HepG2 (cell line): ENCODE data around the gene LINGO1. TPM values are rescaled to one million over a fixed set of nuclear protein-coding genes. Genes with fewer than 3 reads are reported as not detected.

Experiments
- ATAC-seq: fragments of 200-7000 bp; cut with Tn5 transposase; 3 replicates; pipeline ENCODE4 v1.9.1; 2020; ENCODE audit warnings: mild to moderate bottlenecking, moderate library complexity
- BruUV-seq: library from RNA; stranded (reverse); fragments of 400-500 nt; replicated peaks from 2 replicates; lab custom pipeline; 2021; lab: Mats Ljungman, UMichigan
- CTCF ChIA-PET: fragments of 300-600 bp; formaldehyde crosslinking; extraction: SDS; loops from one replicate; lab custom pipeline; 2021; ENCODE audit warnings: low total read pairs, inconsistent platforms, low intra/inter-chr PET ratio; lab: Yijun Ruan, JAX
- POLR2A ChIA-PET: fragments of 350-600 bp; sonication (Branson Sonifier 250); formaldehyde crosslinking; loops from one replicate; lab custom pipeline; 2020; ENCODE audit warnings: antibody characterized with exemption, inconsistent platforms; lab: Yijun Ruan, JAX
- DNase-seq: peaks from one replicate; pipeline ENCODE4 v3.0.0-alpha.2; 2015; ENCODE audit warnings: low spot score
- FAIRE-seq: peaks from 3 replicates; lab custom pipeline; 2011; peaks lifted over from hg19 to GRCh38; lab: Jason Lieb, UNC
- H2AFZ ChIP-seq: one replicate; pipeline ENCODE4 v1.6.1; 2011; ENCODE audit warnings: low read length, inconsistent platforms
- H3K27ac ChIP-seq: fragments of 300-600 bp; 3 replicates; pipeline ENCODE4 v1.8.0; 2011; ENCODE audit warnings: mixed run types, mild to moderate bottlenecking, mixed read lengths, low read length, inconsistent platforms; ENCODE audit not compliant: insufficient read depth; ENCODE audit errors: extremely low read length
- H3K27me3 ChIP-seq, 2 experiments: fragments of 200-600 bp in 1 of 2; 2 replicates in 1 of 2; 3 replicates in 1 of 2; pipeline versions ENCODE4 v1.6.0 to v1.8.0; 2011; ENCODE audit warnings: low read length in 2 of 2, mild to moderate bottlenecking in 2 of 2, moderate library complexity in 2 of 2, inconsistent platforms in 1 of 2; ENCODE audit not compliant: insufficient read depth in 2 of 2, control insufficient read depth in 1 of 2
- H3K36me3 ChIP-seq, 2 experiments: fragments of 200-600 bp in 1 of 2; replicated peaks in 1 of 2; 2 replicates in 1 of 2; 3 replicates in 1 of 2; pipeline versions ENCODE4 v1.5.1 to v1.8.0; 2011; ENCODE audit warnings: low read length in 2 of 2, inconsistent platforms in 1 of 2; ENCODE audit not compliant: insufficient read depth in 2 of 2, control insufficient read depth in 1 of 2
- H3K4me1 ChIP-seq: 2 replicates; pipeline ENCODE4 v1.5.1; 2012; ENCODE audit warnings: low read length, inconsistent platforms; ENCODE audit not compliant: insufficient read depth
- H3K4me2 ChIP-seq: 2 replicates; pipeline ENCODE4 v1.6.0; 2011; ENCODE audit warnings: low read depth, low read length, inconsistent platforms
- H3K4me3 ChIP-seq, 3 experiments: fragments of 200-600 bp in 1 of 3; sonication (generic), shearing (Covaris generic) in 1 of 3; replicated peaks in 1 of 3; 2 replicates each; pipeline ENCODE4 v1.5.1; 2011 to 2016; ENCODE audit warnings: low read length in 3 of 3, inconsistent platforms in 2 of 3, low read depth in 2 of 3, mild to moderate bottlenecking in 2 of 3, control low read depth in 1 of 3, mixed read lengths in 1 of 3; ENCODE audit not compliant: insufficient read depth in 1 of 3
- H3K79me2 ChIP-seq: one replicate; pipeline ENCODE4 v1.6.1; 2011; ENCODE audit warnings: low read length, inconsistent platforms; ENCODE audit not compliant: insufficient read depth
- H3K9ac ChIP-seq: 2 replicates; pipeline ENCODE4 v1.6.0; 2011; ENCODE audit warnings: mild to moderate bottlenecking, low read depth, low read length, inconsistent platforms; ENCODE audit not compliant: insufficient read depth
- H3K9me3 ChIP-seq: 2 replicates; pipeline ENCODE4 v1.5.1; 2012; ENCODE audit warnings: mild to moderate bottlenecking, low read length
- H4K20me1 ChIP-seq: 2 replicates; pipeline ENCODE4 v1.6.0; 2011; ENCODE audit warnings: inconsistent platforms, mild to moderate bottlenecking, low read length, moderate library complexity; ENCODE audit not compliant: insufficient read depth
- AHDC1 ChIP-seq: sonication (generic); formaldehyde crosslinking; IDR thresholded peaks from 2 replicates; pipeline ENCODE4 v1.5.1; 2020; ENCODE audit warnings: mild to moderate bottlenecking, missing genetic modification reagents, borderline replicate concordance
- ATF7 ChIP-seq, 2 experiments: fragments of 450-650 bp in 1 of 2; sonication (generic) in 1 of 2; formaldehyde crosslinking in 1 of 2; IDR thresholded peaks; 2 replicates each; pipeline versions ENCODE4 v1.4.0 to v1.6.1; 2016 to 2020; ENCODE audit warnings: antibody characterized with exemption in 1 of 2, mild to moderate bottlenecking in 1 of 2, missing genetic modification reagents in 1 of 2
- ATM ChIP-seq: fragments of 450-650 bp; IDR thresholded peaks from 2 replicates; pipeline ENCODE4 v1.7.1; 2017; ENCODE audit warnings: mild to moderate bottlenecking, borderline replicate concordance
- E2F5 ChIP-seq: sonication (generic); formaldehyde crosslinking; conservative IDR thresholded peaks from 2 replicates; pipeline ENCODE4 v1.4.0; 2020; ENCODE audit warnings: missing genetic modification reagents
- MIXL1 ChIP-seq: IDR thresholded peaks from 2 replicates; pipeline ENCODE4 v1.6.1; 2016
- MTF2 ChIP-seq: sonication (generic); formaldehyde crosslinking; IDR thresholded peaks from 2 replicates; pipeline ENCODE4 v1.5.0; 2020; ENCODE audit warnings: missing genetic modification reagents, borderline replicate concordance
- PAF1 ChIP-seq: IDR thresholded peaks from 2 replicates; pipeline ENCODE4 v1.6.1; 2016; ENCODE audit warnings: missing genetic modification reagents, missing compliant biosample characterization
- RFX3 ChIP-seq: IDR thresholded peaks from 2 replicates; pipeline ENCODE4 v1.6.1; 2016; ENCODE audit warnings: missing biosample characterization, missing genetic modification reagents
- ZFY ChIP-seq: sonication (generic); formaldehyde crosslinking; IDR thresholded peaks from 2 replicates; pipeline ENCODE4 v1.4.0; 2020; ENCODE audit warnings: missing genetic modification reagents
- ZKSCAN1 ChIP-seq: fragments of 150-350 bp; IDR thresholded peaks from 2 replicates; pipeline ENCODE4 v1.6.1; 2014; ENCODE audit warnings: low read length
- ZNF781 ChIP-seq: sonication (generic); formaldehyde crosslinking; IDR thresholded peaks from 2 replicates; pipeline ENCODE4 v1.5.1; 2020; ENCODE audit warnings: borderline replicate concordance, mild to moderate bottlenecking, missing genetic modification reagents; ENCODE audit errors: not compliant biosample characterization
- ZSCAN31 ChIP-seq: sonication (generic); formaldehyde crosslinking; IDR thresholded peaks from 2 replicates; pipeline ENCODE4 v1.5.0; 2020; ENCODE audit warnings: low read depth, mild to moderate bottlenecking, missing genetic modification reagents
- WGBS: methylation state at CpG from one replicate; pipeline ENCODE4 v1.1.6; 2017; ENCODE audit warnings: low lambda C conversion rate; 5-methylcytosine and 5-hydroxymethylcytosine counted together
- in situ Hi-C: cut with HindIII; loops from 2 replicates; pipeline ENCODE4 v1.10.0; 2017; ENCODE audit warnings: low pct_unique_long_range_greater_than_20kb; ENCODE audit not compliant: extremely low pct_ligation_motif_present
- intact Hi-C: fragments of 100-400 bp; cut with micrococcal nuclease; formaldehyde crosslinking; loops from one replicate; pipeline ENCODE4 v1.10.0; 2022; ENCODE audit not compliant: unreplicated experiment
- polyA plus RNA-seq, 8 experiments: library from polyadenylated mRNA; depleted of rRNA in 3 of 8; stranded (reverse) in 7 of 8; unstranded in 1 of 8; fragments of >200 nt; fragmentation: Illumina TruSeq in 4 of 8; extraction: Trizol in 4 of 8; gene quantifications; 2 replicates each; pipeline versions ENCODE4 v1.2.1 to v1.2.3, GENCODE V29; 2011 to 2016; ENCODE audit warnings: low read depth in 4 of 8, missing spikeins in 1 of 8, mixed read lengths in 1 of 8; ENCODE audit not compliant: insufficient read depth in 1 of 8
- total RNA-seq, 5 experiments: library from RNA; depleted of rRNA; stranded (reverse); fragments of >200 nt; fragmentation: Illumina TruSeq; extraction: Trizol; gene quantifications; 2 replicates each; pipeline ENCODE4 v1.2.3, GENCODE V29; 2016; ENCODE audit warnings: low read depth in 1 of 5
- TF ChIP-seq, protein P1 (sequence below): sonication (generic); formaldehyde crosslinking; IDR thresholded peaks from 2 replicates; pipeline ENCODE4 v1.5.0; 2020; ENCODE audit warnings: missing genetic modification reagents

LINGO1 gene
- total and polyA plus RNA-seq, 2 of the 13 experiments (the other 11 are each of a cell fraction or from before 2014, with no cell fraction given), result 0.07 TPM; not detected in 1

DNA sequence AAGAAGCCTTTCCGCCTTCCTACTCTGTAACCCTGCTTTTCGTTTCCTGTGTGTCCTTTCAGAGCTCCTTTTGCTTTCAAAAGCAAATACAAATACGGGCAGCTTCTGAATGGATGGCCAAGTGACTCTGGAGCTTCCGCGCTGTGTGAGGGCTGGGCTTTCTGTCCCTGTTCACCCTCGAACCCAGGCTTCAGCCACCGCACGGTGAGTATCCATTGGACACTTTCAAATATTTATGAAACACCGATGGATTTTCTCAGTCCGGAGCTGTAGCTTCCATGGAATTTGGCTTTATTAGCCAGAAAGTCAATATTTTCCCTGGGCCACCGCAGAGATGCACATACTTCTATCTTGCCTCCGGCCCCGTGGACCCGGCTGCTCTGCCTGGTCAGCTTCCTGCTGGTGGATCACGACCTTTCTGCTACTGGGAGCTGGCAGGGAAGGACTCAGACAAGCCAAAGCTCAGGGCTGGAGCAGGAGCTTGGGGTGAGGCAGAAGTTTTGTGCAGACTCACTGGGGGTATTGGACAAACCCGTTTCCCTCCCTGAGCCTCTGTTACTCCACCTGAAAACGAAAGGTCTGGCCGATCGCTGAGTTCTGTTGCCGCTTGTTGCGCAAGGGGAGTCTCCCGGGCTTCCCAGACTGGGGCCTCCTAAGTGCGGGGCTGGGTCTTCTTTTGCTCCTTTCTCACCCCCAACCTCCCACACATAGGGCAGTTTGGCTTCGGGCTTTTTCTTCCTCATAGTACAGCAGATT is 63.6 kb downstream of the LINGO1 start (continued):
- no peak for TF ChIP-seq ZKSCAN1
- no peak for TF ChIP-seq ZNF781 (CRISPR knock-in tag)
- no peak for TF ChIP-seq ZSCAN31 (CRISPR knock-in tag)
- no peak for TF ChIP-seq ATF7 (IDR thresholded peaks at IDR 0.05)
- no peak for TF ChIP-seq ATF7 (CRISPR knock-in tag; IDR thresholded peaks at IDR 0.05)
- no peak for TF ChIP-seq MTF2 (CRISPR knock-in tag)

DNA sequence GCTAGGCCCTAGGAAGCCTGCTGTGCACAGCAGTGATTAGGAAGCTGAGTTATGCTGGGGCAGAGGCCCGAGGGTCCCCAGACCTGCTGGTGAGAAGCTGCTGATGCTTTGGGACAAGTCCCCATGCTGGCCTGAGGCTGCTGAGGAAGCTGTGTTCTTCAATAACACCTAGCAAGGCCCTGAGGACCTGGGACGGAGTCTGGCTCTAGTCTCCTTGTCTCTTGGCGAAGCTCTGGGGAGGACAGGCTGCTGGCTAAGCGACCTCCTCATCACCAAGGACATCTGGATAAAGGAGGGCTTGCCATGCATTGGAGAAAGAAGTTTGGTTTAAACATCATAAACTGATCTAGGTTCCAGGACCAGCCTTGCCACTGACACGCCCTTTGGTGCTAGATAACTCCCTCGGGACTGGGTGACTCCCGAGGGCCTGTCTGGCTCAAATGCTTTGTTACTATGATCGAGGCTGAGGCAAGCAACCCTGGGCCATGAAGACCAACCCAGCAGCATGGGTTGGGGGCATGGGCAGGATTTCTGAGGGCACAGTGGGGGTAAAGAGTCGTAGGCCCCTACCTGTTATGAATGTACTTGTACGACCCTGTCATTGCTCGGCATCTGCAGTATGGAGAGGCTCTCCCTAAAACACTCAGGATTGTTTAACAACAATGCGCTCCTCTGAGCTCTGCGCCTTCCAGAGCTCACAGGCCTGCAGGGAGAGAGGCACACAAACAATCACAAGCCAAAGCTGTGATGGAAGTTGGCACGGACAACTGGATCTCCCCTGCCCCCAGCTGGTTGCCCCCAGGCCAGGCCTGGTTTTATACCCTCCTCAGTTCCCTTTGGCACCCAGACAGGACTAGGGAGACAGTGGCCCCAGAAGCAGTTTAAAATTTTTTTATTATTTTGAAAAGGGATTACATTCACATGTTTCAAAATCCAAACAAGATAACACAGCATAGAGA is 64.4 kb downstream of the LINGO1 start:
- BruUV-seq, result no TSS peak
- POLR2A ChIA-PET, result interaction anchor here (1.7 kb wide), 1 partner anchor 14 kb away, joined by 5 read pairs; no protein-coding TSS in a partner anchor
- peak overlapping the region; percentile 56 to 71 (median 66) for H3K4me3 ChIP-seq
- DNase-seq (peak; percentile 12), FAIRE-seq (no peak), ATAC-seq (peak; percentile 45)
- WGBS, result 0% methylated on average over 3 of the region's 14 CpGs
- H3K36me3 ChIP-seq, result no peaks in the 10 kb centered on the region
- H3K79me2 ChIP-seq, result no peaks in the 10 kb centered on the region
- intact Hi-C loops (no loop called here), in situ Hi-C loops (no loop called here)
- peak overlapping the region; percentile 84 for H3K4me2 ChIP-seq
- peaks cover 2 to 28% of the 10 kb centered on the region in 2 experiments; a peak in 4 of 5 replicates for H3K27me3 ChIP-seq
- H4K20me1 ChIP-seq, result no peaks in the 10 kb centered on the region
- CTCF ChIA-PET, result no interaction called here
- peak overlapping the region; percentile 55 for H2AFZ ChIP-seq
- peak overlapping the region; percentile 62 for H3K9ac ChIP-seq
- peaks cover 35% of the 10 kb centered on the region for H3K4me1 ChIP-seq
- peak overlapping the region; percentile 85 for H3K27ac ChIP-seq
- H3K9me3 ChIP-seq, result no peaks in the 10 kb centered on the region
- no peak for TF ChIP-seq RFX3 (CRISPR knock-in tag)
- TF ChIP-seq E2F5, result no peak
- no peak for TF ChIP-seq PAF1
- TF ChIP-seq, protein P1, sequence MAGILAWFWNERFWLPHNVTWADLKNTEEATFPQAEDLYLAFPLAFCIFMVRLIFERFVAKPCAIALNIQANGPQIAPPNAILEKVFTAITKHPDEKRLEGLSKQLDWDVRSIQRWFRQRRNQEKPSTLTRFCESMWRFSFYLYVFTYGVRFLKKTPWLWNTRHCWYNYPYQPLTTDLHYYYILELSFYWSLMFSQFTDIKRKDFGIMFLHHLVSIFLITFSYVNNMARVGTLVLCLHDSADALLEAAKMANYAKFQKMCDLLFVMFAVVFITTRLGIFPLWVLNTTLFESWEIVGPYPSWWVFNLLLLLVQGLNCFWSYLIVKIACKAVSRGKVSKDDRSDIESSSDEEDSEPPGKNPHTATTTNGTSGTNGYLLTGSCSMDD, result no peak
- 0 out of 2 replicates have a peak, but pooled peaks have one; percentile 34 for TF ChIP-seq AHDC1
- peak; percentile 9; the same call in 1 of the 2 replicates for TF ChIP-seq ZFY (CRISPR knock-in tag)
- TF ChIP-seq MIXL1, result no peak
- no peak for TF ChIP-seq ATM
